ENCODE results near the gene GPBP1. TPM values are rescaled to one million over a fixed set of nuclear protein-coding genes. Genes with fewer than 3 reads are reported as not detected.
"Not testable (repeated sequence)": the region's sequence is repeated elsewhere in the genome, so short reads cannot be mapped to it uniquely, and the experiment has no call there.

Gene GPBP1
- total and polyA plus RNA-seq, 7 donors, result 37.3 to 74.0 (median 53.1) TPM

GRCh38 chr5:57164124-57164523 is 9.7 kb upstream of the GPBP1 start:
- no peak for ATAC-seq
- no peak for TF ChIP-seq CTCF (IDR thresholded peaks at IDR 0.05)
- no peak for DNase-seq
- Histone ChIP-seq H3K27me3 (ENCODE audit: insufficient read depth in 3 of 3, low read length in 2 of 3) (no peaks in the 10 kb centered on the region), H3K36me3 (ENCODE audit: insufficient read depth in 1 of 2, low read depth in 1 of 2) (no peaks in the 10 kb centered on the region), H3K27ac (no peak overlapping the region), H3K4me1 (no peaks in the 10 kb centered on the region), H3K4me3 (no peak overlapping the region), H3K9me3 (no peaks in the 10 kb centered on the region)
- intact Hi-C loops (cut with DNase I), result no loop called here
- 88 to 90% (median 89%) methylated on average over 8 of the region's 8 CpGs for WGBS, 3 donors

GRCh38 chr5:57165171-57165570 is 8.7 kb upstream of the GPBP1 start:
- intact Hi-C loops (cut with DNase I); H3K27me3 ChIP-seq (ENCODE audit: insufficient read depth in 3 of 3, low read length in 2 of 3); H3K4me3 ChIP-seq; H3K9me3 ChIP-seq; DNase-seq; H3K27ac ChIP-seq; H3K36me3 ChIP-seq (ENCODE audit: insufficient read depth in 1 of 2, low read depth in 1 of 2); ATAC-seq; H3K4me1 ChIP-seq: not testable (repeated sequence)
- WGBS, 3 donors, result 97 to 100% (median 98%) methylated on average over 3 of the region's 3 CpGs

DNA sequence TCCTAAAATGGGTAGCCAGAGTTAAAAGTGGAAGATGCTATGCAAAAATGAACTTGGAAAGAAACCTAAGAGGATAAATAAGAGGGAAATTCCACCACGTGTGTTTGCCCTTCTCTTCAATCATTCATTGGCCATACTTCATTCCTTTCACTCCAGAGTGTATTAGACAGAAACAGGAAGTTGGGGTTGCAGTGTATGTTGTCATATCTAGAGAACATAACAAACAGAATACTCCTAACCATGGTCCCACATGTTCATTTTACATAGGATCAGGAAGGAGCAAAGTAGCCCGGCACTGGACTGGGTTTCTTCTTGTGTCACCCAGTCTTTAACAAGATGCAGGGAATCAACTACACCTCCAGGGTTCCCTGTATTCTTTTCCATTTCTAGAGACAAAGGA is 7.6 kb upstream of the GPBP1 start:
- intact Hi-C loops (cut with DNase I), result no loop called here
- no peaks in the 10 kb centered on the region for H3K9me3 ChIP-seq
- no peaks in the 10 kb centered on the region for H3K4me1 ChIP-seq
- TF ChIP-seq CTCF (IDR thresholded peaks at IDR 0.05), result no peak
- WGBS, 3 donors, result 54 to 58% (median 55%) methylated on average over 2 of the region's 2 CpGs
- no peaks in the 10 kb centered on the region for H3K27me3 ChIP-seq (ENCODE audit: insufficient read depth in 3 of 3, low read length in 2 of 3)
- no peaks in the 10 kb centered on the region for H3K36me3 ChIP-seq (ENCODE audit: insufficient read depth in 1 of 2, low read depth in 1 of 2)
- no peak overlapping the region for H3K27ac ChIP-seq
- no peak for ATAC-seq
- DNase-seq, result no peak
- no peak overlapping the region for H3K4me3 ChIP-seq

GRCh38 chr5:57167201-57167600 is 6.7 kb upstream of the GPBP1 start:
- Histone ChIP-seq H3K4me3 (no peak overlapping the region), H3K27me3 (ENCODE audit: insufficient read depth in 3 of 3, low read length in 2 of 3) (no peaks in the 10 kb centered on the region), H3K9me3 (no peaks in the 10 kb centered on the region), H3K4me1 (peaks cover under 1% of the 10 kb centered on the region), H3K36me3 (ENCODE audit: insufficient read depth in 1 of 2, low read depth in 1 of 2) (no peaks in the 10 kb centered on the region), H3K27ac (no peak overlapping the region)
- TF ChIP-seq CTCF (IDR thresholded peaks at IDR 0.05), result no peak
- DNase-seq, result no peak
- ATAC-seq, result no peak
- intact Hi-C loops (cut with DNase I), result no loop called here
- WGBS, 3 donors, result 97 to 98% (median 98%) methylated on average over 5 of the region's 5 CpGs

- H3K4me1 ChIP-seq; H3K9me3 ChIP-seq; H3K36me3 ChIP-seq (ENCODE audit: insufficient read depth in 1 of 2, low read depth in 1 of 2); DNase-seq; H3K27ac ChIP-seq; H3K4me3 ChIP-seq; H3K27me3 ChIP-seq (ENCODE audit: insufficient read depth in 3 of 3, low read length in 2 of 3); ATAC-seq: not testable (repeated sequence)
- intact Hi-C loops (cut with DNase I), result loop anchor here (5.0 to 10.0 kb wide), 4 partner anchors 37 to 1175 kb away; partner anchors contain the start of genes IL6ST (in 1 of the 2) and MIER3 (in 1 of the 2)
- 95 to 97% (median 96%) methylated on average over 13 of the region's 13 CpGs for WGBS, 3 donors
Observed at GRCh38 chr5:57170116-57170515, 3.7 kb upstream of the GPBP1 start.
